H9 (cell line): ENCODE data around the gene ETV6. TPM values are rescaled to one million over a fixed set of nuclear protein-coding genes. Genes with fewer than 3 reads are reported as not detected.

ENCODE experiments used
- DNase-seq: peaks from one replicate; pipeline ENCODE4 v3.0.0-alpha.2; 2017
- H2AFZ ChIP-seq: one replicate; pipeline ENCODE4 v1.6.1; 2013; ENCODE audit warnings: mild to moderate bottlenecking, low read length, control low read depth, moderate library complexity
- H2AK5ac ChIP-seq: 2 replicates; pipeline ENCODE4 v1.6.1; 2013; ENCODE audit warnings: low read length, control low read depth, mixed read lengths; ENCODE audit not compliant: insufficient read length
- H2BK120ac ChIP-seq: one replicate; pipeline ENCODE4 v1.6.1; 2013; ENCODE audit warnings: low read depth, mild to moderate bottlenecking, low read length, control low read depth, inconsistent platforms; ENCODE audit not compliant: poor library complexity, severe bottlenecking
- H2BK12ac ChIP-seq: 2 replicates; pipeline ENCODE4 v1.6.1; 2013; ENCODE audit warnings: low read length, control low read depth, mixed read lengths, low read depth; ENCODE audit not compliant: insufficient read length
- H2BK15ac ChIP-seq: 2 replicates; pipeline ENCODE4 v1.6.1; 2013; ENCODE audit warnings: low read depth, low read length, control low read depth
- H2BK20ac ChIP-seq: one replicate; pipeline ENCODE4 v1.6.1; 2013; ENCODE audit warnings: low read depth, mild to moderate bottlenecking, low read length, control low read depth, inconsistent platforms; ENCODE audit not compliant: poor library complexity, severe bottlenecking
- H2BK5ac ChIP-seq: 2 replicates; pipeline ENCODE4 v1.6.1; 2013; ENCODE audit warnings: low read length, control low read depth, mixed read lengths; ENCODE audit not compliant: insufficient read length
- H3K14ac ChIP-seq: 2 replicates; pipeline ENCODE4 v1.6.1; 2013; ENCODE audit warnings: low read length, control low read depth; ENCODE audit not compliant: insufficient read depth
- H3K18ac ChIP-seq: 2 replicates; pipeline ENCODE4 v1.6.1; 2013; ENCODE audit warnings: low read depth, mild to moderate bottlenecking, mixed read lengths, low read length, control low read depth; ENCODE audit not compliant: insufficient read length
- H3K23ac ChIP-seq: 2 replicates; pipeline ENCODE4 v1.6.1; 2013; ENCODE audit warnings: low read length, control low read depth, mixed read lengths, low read depth; ENCODE audit not compliant: insufficient read length
- H3K23me2 ChIP-seq: 2 replicates; pipeline ENCODE4 v1.6.1; 2013; ENCODE audit warnings: low read depth, mild to moderate bottlenecking, mixed read lengths, low read length, control low read depth; ENCODE audit not compliant: insufficient read length, poor library complexity, severe bottlenecking
- H3K27ac ChIP-seq: 2 replicates; pipeline ENCODE4 v1.5.1; 2013; ENCODE audit warnings: low read length, control low read depth, mixed read lengths, low read depth; ENCODE audit not compliant: insufficient read length
- H3K27me3 ChIP-seq: 2 replicates; pipeline ENCODE4 v1.6.1; 2013; ENCODE audit warnings: low read length, control low read depth, inconsistent platforms; ENCODE audit not compliant: insufficient read depth
- H3K4ac ChIP-seq: 2 replicates; pipeline ENCODE4 v1.6.1; 2013; ENCODE audit warnings: low read depth, mild to moderate bottlenecking, control low read depth, inconsistent platforms, low read length, moderate library complexity
- H3K4me1 ChIP-seq: 2 replicates; pipeline ENCODE4 v1.6.1; 2013; ENCODE audit warnings: low read length, control low read depth, inconsistent platforms; ENCODE audit not compliant: insufficient read depth
- H3K4me2 ChIP-seq: 2 replicates; pipeline ENCODE4 v1.6.1; 2013; ENCODE audit warnings: low read length, control low read depth, mixed read lengths; ENCODE audit not compliant: insufficient read length, insufficient read depth
- H3K56ac ChIP-seq: 2 replicates; pipeline ENCODE4 v1.6.1; 2013; ENCODE audit warnings: low read depth, mild to moderate bottlenecking, mixed read lengths, low read length, control low read depth; ENCODE audit not compliant: insufficient read length
- H3K79me1 ChIP-seq: 2 replicates; pipeline ENCODE4 v1.6.1; 2013; ENCODE audit warnings: low read depth, mild to moderate bottlenecking, moderate library complexity, low read length, control low read depth, inconsistent platforms; ENCODE audit not compliant: insufficient read depth, poor library complexity, severe bottlenecking
- H3K79me2 ChIP-seq: 2 replicates; pipeline ENCODE4 v1.6.1; 2013; ENCODE audit warnings: low read length, control low read depth, inconsistent platforms; ENCODE audit not compliant: insufficient read depth
- H3K9ac ChIP-seq: 2 replicates; pipeline ENCODE4 v1.6.1; 2013; ENCODE audit warnings: low read length, control low read depth, mixed read lengths; ENCODE audit not compliant: insufficient read length; ENCODE audit errors: extremely low read depth
- H3K9me3 ChIP-seq: one replicate; pipeline ENCODE4 v1.6.1; 2013; ENCODE audit warnings: low read depth, low read length, inconsistent platforms; ENCODE audit not compliant: control insufficient read depth
- H3T11ph ChIP-seq: one replicate; pipeline ENCODE4 v1.6.1; 2013; ENCODE audit warnings: mild to moderate bottlenecking, low read length, control low read depth, inconsistent platforms
- H4K20me1 ChIP-seq: one replicate; pipeline ENCODE4 v1.6.1; 2013; ENCODE audit not compliant: control insufficient read depth, insufficient read length, insufficient read depth
- H4K5ac ChIP-seq: 2 replicates; pipeline ENCODE4 v1.6.1; 2013; ENCODE audit warnings: low read depth, mild to moderate bottlenecking, mixed read lengths, low read length, control low read depth; ENCODE audit not compliant: insufficient read length
- H4K8ac ChIP-seq: replicated peaks from 2 replicates; pipeline ENCODE4 v1.6.1; 2013; ENCODE audit warnings: low read length, control low read depth, mixed read lengths, low read depth; ENCODE audit not compliant: insufficient read length
- H4K91ac ChIP-seq: 2 replicates; pipeline ENCODE4 v1.6.1; 2013; ENCODE audit warnings: low read depth, mild to moderate bottlenecking, moderate library complexity, mixed read lengths, low read length, control low read depth; ENCODE audit not compliant: insufficient read length
- H3K27ac Mint-ChIP-seq, 3 experiments: 2 replicates in 2 of 3; 3 replicates in 1 of 3; pipeline ENCODE4 v1.8.0; 2020 to 2021; ENCODE audit warnings: mixed read lengths in 3 of 3, mild to moderate bottlenecking in 1 of 3, moderate library complexity in 1 of 3
- H3K27me3 Mint-ChIP-seq: 2 replicates; pipeline ENCODE4 v1.8.0; 2021; ENCODE audit warnings: low read depth, mild to moderate bottlenecking, moderate library complexity, mixed read lengths
- H3K36me3 Mint-ChIP-seq, 3 experiments: 2 replicates in 2 of 3; 3 replicates in 1 of 3; pipeline ENCODE4 v1.8.0; 2020 to 2021; ENCODE audit warnings: low read depth in 3 of 3, mixed read lengths in 3 of 3; ENCODE audit not compliant: insufficient read depth in 1 of 3
- H3K4me1 Mint-ChIP-seq, 2 experiments: 2 replicates each; pipeline ENCODE4 v1.8.0; 2020; ENCODE audit warnings: mixed read lengths in 2 of 2
- H3K4me3 Mint-ChIP-seq, 2 experiments: 2 replicates in 1 of 2; 3 replicates in 1 of 2; pipeline ENCODE4 v1.8.0; 2020 to 2021; ENCODE audit warnings: mild to moderate bottlenecking in 2 of 2, mixed read lengths in 2 of 2, moderate library complexity in 1 of 2
- H3K9me3 Mint-ChIP-seq, 2 experiments: 2 replicates in 1 of 2; 3 replicates in 1 of 2; pipeline ENCODE4 v1.8.0; 2020; ENCODE audit warnings: mild to moderate bottlenecking in 2 of 2, mixed read lengths in 2 of 2, moderate library complexity in 1 of 2
- CTCF ChIP-seq: fragments of 200-600 bp; sonication (generic); conservative IDR thresholded peaks from 3 replicates; pipeline ENCODE4 v1.8.0; 2021; ENCODE audit warnings: antibody characterized with exemption, mild to moderate bottlenecking
- WGBS: extraction: QIAGEN DNeasy Blood & Tissue Kit; methylation state at CpG from one replicate; pipeline ENCODE4 v1.1.7; 2013; ENCODE audit warnings: missing lambda C conversion rate, low lambda C conversion rate, mixed read lengths; ENCODE audit not compliant: insufficient read length; ENCODE audit errors: extremely low coverage; 5-methylcytosine and 5-hydroxymethylcytosine counted together
- total RNA-seq: library from RNA; stranded (reverse); gene quantifications from 2 replicates; pipeline ENCODE4 v1.2.1, GENCODE V29; 2021

The ETV6 gene
- total RNA-seq, 1 experiment from 2014 or later = 28.7 TPM

- Histone ChIP-seq H3K18ac (no peak overlapping the region), H3K14ac (no peak overlapping the region), H4K91ac (no peak overlapping the region), H2BK12ac (no peak overlapping the region), H3K4me1 (peaks cover 21% of the 10 kb centered on the region), H3K23ac (no peak overlapping the region), H2BK15ac (no peak overlapping the region), H2BK120ac (no peak overlapping the region), H3K79me2 (no peaks in the 10 kb centered on the region), H3K27me3 (no peaks in the 10 kb centered on the region), H4K20me1 (no peaks in the 10 kb centered on the region), H3K79me1 (no peaks in the 10 kb centered on the region), H3T11ph (no peak overlapping the region), H2AFZ (no peak overlapping the region), H2BK20ac (no peak overlapping the region), H4K5ac (no peak overlapping the region), H3K56ac (no peak overlapping the region), H3K9ac (no peak overlapping the region), H2AK5ac (no peak overlapping the region), H3K27ac (no peak overlapping the region), H3K4me2 (no peak overlapping the region), H4K8ac (no peak overlapping the region), H3K23me2 (no peaks in the 10 kb centered on the region), H2BK5ac (no peak overlapping the region), H3K4ac (no peak overlapping the region), H3K9me3 (no peaks in the 10 kb centered on the region)
- TF ChIP-seq CTCF = no peak
- Mint-ChIP-seq H3K36me3 (peaks cover 0 to 4% (median 0%) of the 10 kb centered on the region in 3 experiments; a peak in 1 of 7 replicates), H3K4me1 (peaks cover 29 to 42% of the 10 kb centered on the region in 2 experiments), H3K27me3 (no peaks in the 10 kb centered on the region), H3K4me3 (no peak overlapping the region), H3K27ac (peak overlapping the region in 1 of 3 experiments; percentile 26; a peak in 1 of 7 replicates), H3K9me3 (no peaks in the 10 kb centered on the region)
- WGBS = no CpG with 5 or more reads among the region's 9 CpGs
- no peak for DNase-seq
Observed at GRCh38 chr12:11823593-11823992, 174.1 kb downstream of the ETV6 start.
